H4 (cell line): ENCODE measurements around the gene PRSS38. TPM values are rescaled to one million over a fixed set of nuclear protein-coding genes. Genes with fewer than 3 reads are reported as not detected.
A peak's percentile ranks its signal among the peaks of the same experiment; 100 is the strongest.

Source experiments
- DNase-seq: peaks from one replicate; pipeline ENCODE4 v3.0.0-alpha.2; 2015; ENCODE audit warnings: low spot score
- total RNA-seq: library from RNA; depleted of rRNA; stranded (reverse); fragments of >200 nt; shearing (Covaris generic); gene quantifications from 2 replicates; pipeline ENCODE4 v1.2.3, GENCODE V29; 2014

The PRSS38 gene
- total RNA-seq, 1 experiment from 2014 or later = not detected

- peak; percentile 2 for DNase-seq
These were observed 22.2 kb upstream of the PRSS38 start for GRCh38 chr1:227793079-227793947.

- DNase-seq = peak; percentile 87
These were observed 21.3 kb upstream of the PRSS38 start for GRCh38 chr1:227793948-227794816.

- DNase-seq = no peak
These were observed 20.7 kb upstream of the PRSS38 start for GRCh38 chr1:227794817-227795192.

- no peak for DNase-seq
These were observed 19.7 kb upstream of the PRSS38 start for GRCh38 chr1:227795732-227796131.

- no peak for DNase-seq
These were observed 19.0 kb upstream of the PRSS38 start for GRCh38 chr1:227796359-227796915.

- DNase-seq = no peak
These were observed 18.3 kb upstream of the PRSS38 start for GRCh38 chr1:227797144-227797543.

GRCh38 chr1:227797625-227798024 lies 17.9 kb upstream of the PRSS38 start:
- DNase-seq = no peak

- DNase-seq = no peak
These were observed 17.2 kb upstream of the PRSS38 start for GRCh38 chr1:227798078-227798802.

- DNase-seq = no peak
These were observed 15.7 kb upstream of the PRSS38 start for GRCh38 chr1:227799756-227800155.

GRCh38 chr1:227803933-227804332 lies 11.5 kb upstream of the PRSS38 start:
- DNase-seq = no peak

- DNase-seq = peak; percentile 89
These were observed 9.8 kb upstream of the PRSS38 start for GRCh38 chr1:227805606-227806197.

- DNase-seq = peak; percentile 83
These were observed 6.9 kb upstream of the PRSS38 start for GRCh38 chr1:227808566-227808965.

- no peak for DNase-seq
These were observed 6.4 kb upstream of the PRSS38 start for GRCh38 chr1:227809026-227809425.

GRCh38 chr1:227813962-227814361 lies 1.5 kb upstream of the PRSS38 start:
- DNase-seq = no peak

GRCh38 chr1:227816750-227817446 lies 1.4 kb downstream of the PRSS38 start:
- DNase-seq = no peak

- no peak for DNase-seq
These were observed 8.1 kb downstream of the PRSS38 start for GRCh38 chr1:227823537-227823936.

GRCh38 chr1:227824204-227824603 lies 8.7 kb downstream of the PRSS38 start:
- DNase-seq = no peak

- DNase-seq = no peak
These were observed 13.3 kb downstream of the PRSS38 start for GRCh38 chr1:227828786-227829185.

GRCh38 chr1:227838181-227838580 lies 22.7 kb downstream of the PRSS38 start:
- no peak for DNase-seq

- no peak for DNase-seq
These were observed 25.6 kb downstream of the PRSS38 start for GRCh38 chr1:227841096-227841495.
